Measurements from ENCODE around the gene BCAP31. TPM values are rescaled to one million over a fixed set of nuclear protein-coding genes. Genes with fewer than 3 reads are reported as not detected.

BCAP31 gene
- total RNA-seq, 1 donor from 2014 or later, result 219 TPM

DNA sequence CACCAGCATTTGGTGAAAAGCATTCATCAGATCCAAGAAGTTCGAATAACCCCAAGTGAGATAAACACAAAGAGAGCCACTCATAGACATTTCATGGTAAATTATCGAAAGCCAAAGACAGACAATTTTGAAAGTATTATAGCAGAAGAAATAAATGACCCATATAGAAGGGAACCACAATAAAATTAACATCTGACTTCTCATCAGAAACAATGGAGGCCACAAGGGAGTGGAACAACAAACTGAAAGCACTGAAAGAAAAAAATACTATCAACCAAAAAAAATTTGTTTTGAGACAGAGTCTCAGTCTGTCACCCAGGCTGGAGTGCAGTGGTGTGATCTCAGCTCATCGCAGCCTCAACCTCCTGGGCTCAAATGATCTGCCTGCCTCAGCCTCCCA, 64.9 kb downstream of the BCAP31 start:
- peaks cover 3% of the 10 kb centered on the region for H3K27me3 ChIP-seq (ENCODE audit: low read depth)
- intact Hi-C loops (cut with DNase I), result no loop called here
- no peaks in the 10 kb centered on the region for H3K36me3 ChIP-seq
- no peak for ATAC-seq
- no peak overlapping the region for H3K27ac ChIP-seq
- H3K4me3 ChIP-seq, result no peak overlapping the region
- no peaks in the 10 kb centered on the region for H3K4me1 ChIP-seq
- TF ChIP-seq, protein P1, sequence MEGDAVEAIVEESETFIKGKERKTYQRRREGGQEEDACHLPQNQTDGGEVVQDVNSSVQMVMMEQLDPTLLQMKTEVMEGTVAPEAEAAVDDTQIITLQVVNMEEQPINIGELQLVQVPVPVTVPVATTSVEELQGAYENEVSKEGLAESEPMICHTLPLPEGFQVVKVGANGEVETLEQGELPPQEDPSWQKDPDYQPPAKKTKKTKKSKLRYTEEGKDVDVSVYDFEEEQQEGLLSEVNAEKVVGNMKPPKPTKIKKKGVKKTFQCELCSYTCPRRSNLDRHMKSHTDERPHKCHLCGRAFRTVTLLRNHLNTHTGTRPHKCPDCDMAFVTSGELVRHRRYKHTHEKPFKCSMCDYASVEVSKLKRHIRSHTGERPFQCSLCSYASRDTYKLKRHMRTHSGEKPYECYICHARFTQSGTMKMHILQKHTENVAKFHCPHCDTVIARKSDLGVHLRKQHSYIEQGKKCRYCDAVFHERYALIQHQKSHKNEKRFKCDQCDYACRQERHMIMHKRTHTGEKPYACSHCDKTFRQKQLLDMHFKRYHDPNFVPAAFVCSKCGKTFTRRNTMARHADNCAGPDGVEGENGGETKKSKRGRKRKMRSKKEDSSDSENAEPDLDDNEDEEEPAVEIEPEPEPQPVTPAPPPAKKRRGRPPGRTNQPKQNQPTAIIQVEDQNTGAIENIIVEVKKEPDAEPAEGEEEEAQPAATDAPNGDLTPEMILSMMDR (IDR thresholded peaks at IDR 0.05), result no peak
- DNase-seq, result no peak
- no peaks in the 10 kb centered on the region for H3K9me3 ChIP-seq

DNA sequence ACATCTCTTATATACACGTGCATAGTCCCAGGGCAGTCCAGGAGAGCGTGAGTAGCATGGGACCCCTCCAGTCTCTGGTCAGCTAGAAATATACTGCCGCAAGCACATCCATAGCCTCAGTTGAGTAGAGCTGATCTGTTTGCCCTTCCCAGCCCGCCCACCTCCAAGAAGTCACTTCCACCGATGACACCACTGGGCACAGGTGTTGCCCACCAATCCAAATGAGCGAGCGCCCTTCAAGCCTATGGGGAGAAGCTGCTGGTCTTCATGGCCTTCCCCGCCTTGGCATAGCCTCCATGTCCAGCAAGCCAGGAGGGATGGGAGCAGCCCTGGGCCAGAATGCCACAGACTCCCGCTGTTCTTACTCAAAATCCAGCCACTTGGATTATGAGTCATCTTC, 67.0 kb downstream of the BCAP31 start:
- Histone ChIP-seq H3K4me1 (no peaks in the 10 kb centered on the region), H3K27ac (no peak overlapping the region), H3K9me3 (no peaks in the 10 kb centered on the region), H3K36me3 (no peaks in the 10 kb centered on the region), H3K27me3 (ENCODE audit: low read depth) (peaks cover 3% of the 10 kb centered on the region), H3K4me3 (no peak overlapping the region)
- TF ChIP-seq, protein P1 (IDR thresholded peaks at IDR 0.05), result no peak
- intact Hi-C loops (cut with DNase I), result no loop called here
- ATAC-seq (no peak), DNase-seq (no peak)

DNA sequence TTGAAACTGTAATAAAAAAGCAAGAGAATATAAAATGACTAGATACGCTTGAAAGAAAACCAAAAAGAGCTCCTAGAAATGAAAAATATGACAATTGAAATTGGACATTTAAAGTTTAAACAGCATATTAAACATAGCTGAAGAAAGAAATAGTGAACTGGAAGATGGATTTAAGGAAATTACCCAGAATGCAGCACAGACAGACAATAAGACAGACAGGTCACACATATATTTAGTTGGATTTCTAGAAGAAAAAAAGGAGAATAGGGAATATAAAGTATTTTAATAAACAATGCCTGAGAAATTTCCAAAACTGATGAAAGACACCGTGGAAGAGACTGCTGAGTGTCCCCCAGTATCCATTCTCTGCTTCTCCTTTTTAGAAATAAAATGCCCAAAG, 70.6 kb downstream of the BCAP31 start:
- no peaks in the 10 kb centered on the region for H3K36me3 ChIP-seq
- H3K4me3 ChIP-seq, result no peak overlapping the region
- H3K4me1 ChIP-seq, result no peaks in the 10 kb centered on the region
- peaks cover 7% of the 10 kb centered on the region for H3K27me3 ChIP-seq (ENCODE audit: low read depth)
- H3K9me3 ChIP-seq, result no peaks in the 10 kb centered on the region
- H3K27ac ChIP-seq, result no peak overlapping the region
- ATAC-seq, result no peak
- TF ChIP-seq, protein P1 (IDR thresholded peaks at IDR 0.05), result no peak
- intact Hi-C loops (cut with DNase I), result no loop called here
- no peak for DNase-seq

DNA sequence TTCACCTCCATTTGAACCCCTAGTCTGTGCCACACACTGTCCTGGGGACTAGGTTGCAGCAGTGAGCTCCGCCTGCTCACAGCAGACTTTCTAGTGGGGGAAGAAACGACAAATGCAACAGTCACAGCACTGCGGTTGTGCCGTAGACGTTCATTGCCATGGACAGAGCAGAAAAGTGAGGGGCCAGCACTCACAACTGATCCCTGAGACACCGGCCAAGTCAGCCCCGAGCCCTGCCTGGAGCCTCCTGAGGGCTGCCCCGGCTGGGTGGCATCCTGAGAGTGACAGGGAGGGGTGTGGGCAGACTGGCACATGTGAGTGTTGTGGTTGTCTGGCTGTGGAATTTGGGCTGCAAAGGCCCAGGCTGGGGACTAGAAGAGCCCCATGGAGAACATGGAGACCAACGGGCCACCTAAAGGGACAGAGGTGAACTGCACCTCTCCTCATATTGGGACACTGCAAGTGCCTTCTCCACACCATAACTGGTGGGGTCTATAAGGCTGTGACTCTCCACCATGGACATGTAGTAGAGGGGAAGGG, 72.6 kb downstream of the BCAP31 start:
- DNase-seq (no peak), ATAC-seq (no peak)
- H3K9me3 ChIP-seq, result no peaks in the 10 kb centered on the region
- intact Hi-C loops (cut with DNase I), result no loop called here
- H3K27me3 ChIP-seq (ENCODE audit: low read depth), result peaks cover 26% of the 10 kb centered on the region
- no peaks in the 10 kb centered on the region for H3K36me3 ChIP-seq
- no peak overlapping the region for H3K27ac ChIP-seq
- no peak overlapping the region for H3K4me3 ChIP-seq
- H3K4me1 ChIP-seq, result no peaks in the 10 kb centered on the region
- TF ChIP-seq, protein P1 (IDR thresholded peaks at IDR 0.05), result no peak

DNA sequence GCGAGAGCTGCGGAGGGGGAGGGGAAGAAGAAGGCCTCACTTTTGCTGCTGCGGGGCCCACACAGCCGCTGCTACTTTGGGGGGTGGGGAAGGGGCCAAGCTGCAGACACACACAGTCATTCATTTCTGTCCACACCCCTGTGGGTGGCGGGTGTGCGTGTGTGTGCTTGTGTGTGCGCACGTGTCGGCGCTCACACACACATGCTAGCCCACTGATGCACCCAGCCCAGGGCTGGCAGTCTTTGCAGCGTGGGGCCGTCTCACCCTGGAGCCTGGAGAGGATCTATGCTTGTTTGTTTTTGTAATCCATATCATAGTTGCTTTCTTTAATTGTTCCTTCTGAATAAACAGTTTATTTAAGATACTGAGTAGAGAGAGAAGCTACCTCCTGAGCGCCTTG, 73.2 kb downstream of the BCAP31 start:
- H3K4me3 ChIP-seq, result no peak overlapping the region
- TF ChIP-seq, protein P1 (IDR thresholded peaks at IDR 0.05), result no peak
- H3K27ac ChIP-seq, result no peak overlapping the region
- ATAC-seq (no peak), DNase-seq (peak; percentile 17)
- intact Hi-C loops (cut with DNase I), result no loop called here
- H3K36me3 ChIP-seq, result no peaks in the 10 kb centered on the region
- H3K27me3 ChIP-seq (ENCODE audit: low read depth), result peaks cover 29% of the 10 kb centered on the region
- H3K9me3 ChIP-seq, result no peaks in the 10 kb centered on the region
- H3K4me1 ChIP-seq, result no peaks in the 10 kb centered on the region

Other genes starting within 250 kb of the BCAP31 start
- 157 TPM for gene BGN, start 229.4 kb downstream of the BCAP31 start, total RNA-seq
- gene ATP2B3, start 206.7 kb downstream of the BCAP31 start, total RNA-seq, result not detected
- gene CCNQ, start 125.2 kb downstream of the BCAP31 start, total RNA-seq, result 17.0 TPM
- gene DUSP9, start 77.2 kb downstream of the BCAP31 start, total RNA-seq, result not detected
- not detected for gene PNCK, start 50.6 kb downstream of the BCAP31 start, total RNA-seq
- 7.1 TPM for gene SLC6A8, start 36.5 kb downstream of the BCAP31 start, total RNA-seq
- 14.5 TPM for gene ABCD1, start 469 bp upstream of the BCAP31 start, total RNA-seq
- 4.6 TPM for gene PLXNB3, start 39.9 kb upstream of the BCAP31 start, total RNA-seq
- not detected for gene SRPK3, start 56.7 kb upstream of the BCAP31 start, total RNA-seq
- gene IDH3G, start 70.0 kb upstream of the BCAP31 start, total RNA-seq, result 50.1 TPM
- 210 TPM for gene SSR4, start 70.3 kb upstream of the BCAP31 start, total RNA-seq
- 8.5 TPM for gene PDZD4, start 106.2 kb upstream of the BCAP31 start, total RNA-seq
- gene L1CAM, start 161.8 kb upstream of the BCAP31 start, total RNA-seq, result 1.6 TPM
- 1.9 TPM for gene AVPR2, start 180.3 kb upstream of the BCAP31 start, total RNA-seq
- gene ARHGAP4, start 201.9 kb upstream of the BCAP31 start, total RNA-seq, result 70.7 TPM
- gene NAA10, start 210.7 kb upstream of the BCAP31 start, total RNA-seq, result 69.2 TPM
- gene RENBP, start 220.3 kb upstream of the BCAP31 start, total RNA-seq, result 57.0 TPM
- gene HCFC1, start 247.4 kb upstream of the BCAP31 start, total RNA-seq, result 48.4 TPM
- 7.6 TPM for gene TMEM187, start 248.4 kb upstream of the BCAP31 start, total RNA-seq